AG04450 (cell line): Measurements from ENCODE around the gene TRABD2A. TPM values are rescaled to one million over a fixed set of nuclear protein-coding genes. Genes with fewer than 3 reads are reported as not detected.

ENCODE experiments used
- CTCF ChIA-PET: fragments of 300-600, 350-600 bp; formaldehyde crosslinking; extraction: SDS; loops from one replicate; lab custom pipeline; 2022; ENCODE audit warnings: antibody characterized with exemption, inconsistent platforms; lab: Charles Lee
- POLR2A ChIA-PET: fragments of 350-600 bp; formaldehyde crosslinking; extraction: SDS; loops from one replicate; lab custom pipeline; 2021; ENCODE audit warnings: antibody characterized with exemption, inconsistent platforms; lab: Yijun Ruan, JAX
- DNase-seq: peaks from one replicate; pipeline ENCODE4 v3.0.0-alpha.2; 2011; ENCODE audit warnings: low read depth, low spot score
- H3K27ac ChIP-seq: one replicate; pipeline ENCODE4 v1.5.1; 2012; ENCODE audit warnings: low read depth, low read length, control low read depth
- H3K27me3 ChIP-seq: one replicate; pipeline ENCODE4 v1.6.0; 2012; ENCODE audit warnings: low read length; ENCODE audit not compliant: control insufficient read depth, insufficient read depth
- H3K4me3 ChIP-seq: 2 replicates; pipeline ENCODE4 v1.5.1; 2011; ENCODE audit warnings: mild to moderate bottlenecking, low read depth, low read length, control low read depth
- H3K9me3 ChIP-seq: 2 replicates; pipeline ENCODE4 v1.5.1; 2012; ENCODE audit warnings: low read length; ENCODE audit not compliant: control insufficient read depth, insufficient read depth
- CTCF ChIP-seq: IDR thresholded peaks from 2 replicates; pipeline ENCODE4 v1.5.1; 2011; ENCODE audit warnings: low read depth, low read length, control low read depth, inconsistent platforms
- polyA minus RNA-seq: library from RNA; depleted of rRNA, polyadenylated mRNA; stranded (reverse); fragments of >200 nt; gene quantifications from 2 replicates; pipeline ENCODE4 v1.2.3, GENCODE V29; 2011; rRNA and poly(A)+ RNA removed
- polyA plus RNA-seq: library from polyadenylated mRNA; depleted of rRNA; stranded (reverse); fragments of >200 nt; gene quantifications from 2 replicates; pipeline ENCODE4 v1.2.3, GENCODE V29; 2011; rRNA removed

The TRABD2A gene
- polyA plus RNA-seq: 30.2 and 32.8 TPM in 2 replicates
- 49.4 and 51.4 TPM in 2 replicates for polyA minus RNA-seq

DNA sequence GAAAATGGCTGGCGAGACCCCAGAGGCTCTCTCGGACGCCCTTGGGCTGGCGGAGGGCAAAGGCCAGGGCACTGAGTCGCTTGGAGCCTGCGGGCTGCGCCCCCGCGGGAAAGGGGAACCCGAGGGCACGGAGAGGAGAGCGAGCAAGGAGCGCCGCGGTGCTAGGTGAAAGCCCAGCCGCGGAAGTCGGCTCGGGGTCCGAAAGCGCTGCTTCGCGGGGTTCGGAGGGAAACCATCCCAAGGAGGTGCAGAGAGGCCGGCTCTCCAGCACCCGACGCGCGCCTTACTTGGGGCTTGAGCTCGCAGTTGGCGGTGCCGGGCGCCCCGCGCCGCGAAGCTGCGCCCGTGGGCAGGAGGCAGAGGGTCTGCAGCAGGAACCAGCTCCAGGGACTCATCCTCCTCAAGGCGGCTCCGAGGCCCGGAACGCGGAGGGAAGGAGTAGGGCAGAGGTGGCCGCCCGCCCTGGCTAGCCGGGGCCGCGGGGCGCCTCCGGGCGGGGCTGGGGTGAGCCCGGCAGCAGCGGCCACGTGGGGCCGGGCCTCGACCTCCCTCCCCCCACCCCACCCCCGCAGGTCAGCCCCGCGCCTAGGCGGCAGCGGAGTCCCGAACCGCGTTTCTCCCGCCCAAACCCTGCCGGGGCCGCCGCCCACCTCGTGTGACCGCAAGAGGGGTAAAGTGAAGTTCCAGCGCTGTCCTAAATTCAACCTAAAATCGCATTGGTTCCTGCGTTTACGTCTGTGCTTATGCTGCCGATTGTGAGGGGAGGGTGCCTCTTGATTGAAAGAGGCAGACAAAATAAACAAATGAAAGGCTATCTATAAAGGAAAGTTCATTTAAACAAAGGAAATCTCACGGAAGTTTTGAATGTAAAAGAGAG, at the start of gene TRABD2A:
TRABD2A (minus strand) TSS at position 440 of the 877 bp plus-strand sequence; CDS start at position 395, 45 bp downstream.
- no peak for TF ChIP-seq CTCF
- DNase-seq: no peak
- Histone ChIP-seq H3K27me3 (no peaks in the 10 kb centered on the region), H3K27ac (peak within 1 kb of the TSS; percentile 58), H3K4me3 (peak within 1 kb of the TSS; percentile 76), H3K9me3 (no peaks in the 10 kb centered on the region; the same call in 1 of the 2 replicates)
- ChIA-PET CTCF (interaction anchor here (1.4 kb wide), 1 partner anchor 39 kb away, joined by 5 read pairs; no protein-coding TSS in a partner anchor), POLR2A (interaction anchor here (0.9 to 3.0 kb wide), 3 partner anchors 25 to 74 kb away, joined by 4 to 20 read pairs (median 4); partner anchors contain the start of gene TMSB10)

GRCh38 chr2:84927275-84927627, 46.4 kb upstream of the TRABD2A start:
- POLR2A ChIA-PET: no interaction called here

GRCh38 chr2:84925724-84926376, 45.0 kb upstream of the TRABD2A start:
- Histone ChIP-seq H3K27me3 (no peaks in the 10 kb centered on the region), H3K4me3 (peak overlapping the region; percentile 57), H3K9me3 (no peaks in the 10 kb centered on the region; the same call in 1 of the 2 replicates), H3K27ac (no peak overlapping the region)
- no peak for DNase-seq
- ChIA-PET CTCF (interaction anchor here (0.5 to 2.7 kb wide), 64 partner anchors 9 to 779 kb away, joined by 3 to 28 read pairs (median 4); partner anchors contain the start of gene SUCLG1), POLR2A (interaction anchor here (0.6 to 1.7 kb wide), 6 partner anchors 17 to 50 kb away, joined by 3 to 12 read pairs (median 4); partner anchors contain the start of genes KCMF1 and TMSB10)
- peak; percentile 89 for TF ChIP-seq CTCF

More at GRCh38 chr2:84927275-84927627, 46.4 kb upstream of the TRABD2A start:
- Histone ChIP-seq H3K27me3 (no peaks in the 10 kb centered on the region), H3K9me3 (no peaks in the 10 kb centered on the region; the same call in 1 of the 2 replicates), H3K27ac (no peak overlapping the region), H3K4me3 (peak overlapping the region; percentile 56)
- CTCF ChIA-PET: interaction anchor here (1.8 to 2.2 kb wide), 4 partner anchors 14 to 373 kb away, joined by 6 to 24 read pairs (median 14); no protein-coding TSS in a partner anchor
- no peak for DNase-seq
- TF ChIP-seq CTCF: no peak

- POLR2A ChIA-PET: interaction anchor here (0.6 to 1.7 kb wide), 4 partner anchors 18 to 50 kb away, joined by 3 to 12 read pairs (median 6); partner anchors contain the start of gene KCMF1
- DNase-seq: no peak
- no peak for TF ChIP-seq CTCF
Measured at GRCh38 chr2:84925336-84925723, 44.4 kb upstream of the TRABD2A start.

More at GRCh38 chr2:84925336-84925723, 44.4 kb upstream of the TRABD2A start:
- no peak overlapping the region for H3K4me3 ChIP-seq
- no peaks in the 10 kb centered on the region for H3K27me3 ChIP-seq
- no peak overlapping the region for H3K27ac ChIP-seq
- H3K9me3 ChIP-seq: no peaks in the 10 kb centered on the region; the same call in 1 of the 2 replicates
- CTCF ChIA-PET: interaction anchor here (0.6 to 2.7 kb wide), 38 partner anchors 8 to 482 kb away, joined by 3 to 28 read pairs (median 4); no protein-coding TSS in a partner anchor
